Measurements from ENCODE around the gene MAML2. TPM values are rescaled to one million over a fixed set of nuclear protein-coding genes. Genes with fewer than 3 reads are reported as not detected.

Gene MAML2
- total and polyA plus RNA-seq, 2 of the 8 experiments (the other 6 are each of a cell fraction or from before 2014, with no cell fraction given): 3.8 to 6.6 TPM

DNA sequence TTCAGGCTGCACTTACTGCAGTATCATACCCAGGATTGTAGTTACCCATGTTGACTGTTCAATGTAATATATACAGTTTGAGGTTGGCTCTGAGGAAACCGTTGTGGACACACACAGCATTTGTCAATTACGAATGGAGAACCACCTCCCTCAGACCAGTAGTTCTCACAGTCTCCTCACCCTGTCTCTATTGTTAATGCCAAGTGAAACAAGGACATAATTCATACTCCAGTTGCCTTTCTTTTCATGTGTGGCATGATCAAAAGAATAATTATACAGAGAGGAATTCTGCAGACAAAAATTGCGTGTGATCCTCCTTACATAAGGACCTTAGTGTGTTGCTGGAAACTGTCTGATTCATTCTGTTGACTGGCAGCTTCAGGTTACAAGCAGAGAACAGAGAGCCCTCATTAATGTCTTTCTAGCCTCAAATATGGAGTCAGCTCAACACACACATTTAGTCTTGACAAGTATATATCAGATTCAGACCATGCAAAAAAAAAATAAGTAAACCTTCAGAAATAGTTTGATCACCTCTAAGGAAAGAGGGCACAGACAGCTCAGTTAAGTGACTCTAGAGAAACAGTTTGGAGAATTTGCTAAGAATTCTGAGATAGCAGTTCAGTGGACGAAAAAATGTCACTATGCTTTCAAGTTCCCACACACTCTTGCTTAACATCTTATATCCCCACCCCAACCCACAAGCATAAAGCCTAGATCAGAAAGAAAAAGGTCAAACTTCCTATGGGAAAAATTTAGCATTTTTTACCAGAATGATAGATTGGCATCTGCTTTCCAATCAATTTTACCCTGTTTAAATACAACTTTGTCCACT, 96.1 kb downstream of the MAML2 start (continued):
- TF ChIP-seq SRF (IDR thresholded peaks at IDR 0.05; ENCODE audit: low read depth, low read length) (no peak), CBX8 (IDR thresholded peaks at IDR 0.05; ENCODE audit: borderline replicate concordance, low read depth, low read length) (no peak), EGR1 (IDR thresholded peaks at IDR 0.05; ENCODE audit: borderline replicate concordance, low read depth, low read length) (no peak), SP1 (IDR thresholded peaks at IDR 0.05; ENCODE audit: low read depth, low read length) (no peak)
